GM21528 (cell line): ENCODE data around the gene UBE4A.

Source experiments
- ATAC-seq: cut with Tn5 transposase; IDR thresholded peaks from one replicate; pipeline ENCODE4 v1.9.1; 2021; ENCODE audit warnings: mild to moderate bottlenecking, moderate library complexity; ENCODE audit not compliant: unreplicated experiment, low FRiP score

UBE4A gene

GRCh38 chr11:118435893-118436624 is 76.7 kb downstream of the UBE4A start, which contains the start of gene KMT2A:
Gene KMT2A (plus strand): TSS chr11:118436492. CDS start chr11:118436513, 21 bp downstream.
- ATAC-seq = peak; percentile 52

GRCh38 chr11:118436639-118437207 is 77.3 kb downstream of the UBE4A start:
- peak; percentile 10 for ATAC-seq

- ATAC-seq = no peak
These were observed 78.1 kb downstream of the UBE4A start for GRCh38 chr11:118437208-118438125.

GRCh38 chr11:118438314-118438931 is 79.0 kb downstream of the UBE4A start:
- no peak for ATAC-seq

- ATAC-seq = no peak
These were observed 80.2 kb downstream of the UBE4A start for GRCh38 chr11:118439646-118440045.

- no peak for ATAC-seq
These were observed 82.4 kb downstream of the UBE4A start for GRCh38 chr11:118441770-118442275.

GRCh38 chr11:118442301-118442700 is 82.9 kb downstream of the UBE4A start:
- ATAC-seq = no peak

GRCh38 chr11:118442908-118443589 is 83.6 kb downstream of the UBE4A start:
- ATAC-seq = no peak

GRCh38 chr11:118443590-118444218 is 84.3 kb downstream of the UBE4A start:
- ATAC-seq = no peak

GRCh38 chr11:118447423-118447822 is 88.0 kb downstream of the UBE4A start:
- ATAC-seq = no peak

- ATAC-seq = peak; percentile 61
These were observed 88.9 kb downstream of the UBE4A start for GRCh38 chr11:118448294-118448693.
